SK-N-SH treated with all-trans-retinoic acid at 6 μM for 48 hours (cell line): ENCODE results near the gene RAD51B.

Source experiments
- TOX ChIP-seq: fragments of 250-450 bp; sonication (Bioruptor Pico); IDR thresholded peaks from 2 replicates; pipeline ENCODE4 v1.8.0; 2021; ENCODE audit warnings: mild to moderate bottlenecking, moderate library complexity, borderline replicate concordance
- ZNF70 ChIP-seq: fragments of 450-650 bp; formaldehyde crosslinking; IDR thresholded peaks from 2 replicates; pipeline ENCODE4 v1.5.0; 2020; ENCODE audit warnings: mild to moderate bottlenecking, moderate library complexity

GRCh38 chr14:68300608-68301007 lies 481.0 kb downstream of the RAD51B start:
- TF ChIP-seq ZNF70 (CRISPR knock-in tag): no peak
- TF ChIP-seq TOX (CRISPR knock-in tag): no peak
